SH-SY5Y (cell line): ENCODE measurements around the gene CNOT11.

Experiments
- GATA2 ChIP-seq: IDR thresholded peaks from 2 replicates; pipeline ENCODE4 v1.6.1; 2011; ENCODE audit warnings: mild to moderate bottlenecking, low read depth, low read length
- GATA3 ChIP-seq: IDR thresholded peaks from 2 replicates; pipeline ENCODE4 v1.6.1; 2011; ENCODE audit warnings: low read depth, mild to moderate bottlenecking, low read length, moderate library complexity

DNA sequence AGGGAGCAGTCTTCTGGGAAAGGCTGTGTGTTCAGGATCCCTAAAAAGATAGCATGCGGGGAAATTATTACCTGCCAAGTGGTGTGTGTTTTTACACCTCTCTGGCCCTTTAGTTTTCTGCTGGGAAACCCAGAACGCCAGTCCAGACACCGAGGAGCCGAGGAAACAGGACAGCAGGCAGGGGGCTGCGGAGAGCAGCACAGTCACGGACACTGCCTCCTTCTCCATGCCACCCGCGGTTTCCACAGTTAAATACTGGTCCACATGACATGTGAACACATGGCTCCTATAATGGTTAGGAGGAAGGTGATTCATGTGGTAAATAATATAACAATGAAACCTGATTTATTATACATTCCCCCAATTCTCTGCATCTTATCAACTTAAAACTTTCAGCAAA, 20.4 kb downstream of the CNOT11 start:
- no peak for TF ChIP-seq GATA3
- TF ChIP-seq GATA2: no peak
